Measurements from ENCODE around the gene PYGB.

The PYGB gene

DNA sequence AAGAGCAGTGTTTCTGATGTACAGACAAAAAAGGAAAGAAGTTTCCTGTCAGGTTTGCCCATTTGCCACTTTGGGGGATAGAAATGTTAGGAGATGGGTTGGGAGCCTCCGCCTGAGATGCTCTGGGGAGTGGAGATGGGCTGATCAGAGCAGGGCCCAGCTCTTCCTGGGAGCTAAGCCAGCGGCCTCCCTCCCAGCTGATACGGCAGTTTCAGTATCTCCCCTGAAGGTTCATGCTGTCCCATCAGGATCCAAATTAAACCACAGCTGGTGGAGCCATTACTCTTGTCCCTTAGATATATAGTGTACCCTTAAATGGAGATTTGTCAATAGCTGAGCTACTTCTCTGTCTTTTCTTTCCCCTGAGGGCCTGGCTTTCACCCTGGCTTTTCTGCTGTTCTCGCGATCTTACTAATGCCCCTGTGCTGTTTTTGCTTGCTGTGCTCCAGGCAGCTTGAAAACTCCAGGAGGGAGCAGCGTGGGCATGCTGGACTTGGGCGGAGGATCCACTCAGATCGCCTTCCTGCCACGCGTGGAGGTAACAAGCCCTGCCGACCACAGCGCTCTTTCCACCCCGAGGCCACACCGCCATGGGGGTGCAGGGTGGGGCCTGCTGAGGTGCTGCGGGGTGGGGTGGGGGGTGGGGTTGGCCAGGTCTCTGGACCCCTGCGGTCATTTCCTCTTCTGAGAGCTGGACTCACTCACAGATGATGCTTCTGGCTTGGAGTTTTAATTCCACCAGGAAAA lies 31.5 kb upstream of the PYGB start:
- no peak for DNase-seq (ENCODE audit: low read depth)

DNA sequence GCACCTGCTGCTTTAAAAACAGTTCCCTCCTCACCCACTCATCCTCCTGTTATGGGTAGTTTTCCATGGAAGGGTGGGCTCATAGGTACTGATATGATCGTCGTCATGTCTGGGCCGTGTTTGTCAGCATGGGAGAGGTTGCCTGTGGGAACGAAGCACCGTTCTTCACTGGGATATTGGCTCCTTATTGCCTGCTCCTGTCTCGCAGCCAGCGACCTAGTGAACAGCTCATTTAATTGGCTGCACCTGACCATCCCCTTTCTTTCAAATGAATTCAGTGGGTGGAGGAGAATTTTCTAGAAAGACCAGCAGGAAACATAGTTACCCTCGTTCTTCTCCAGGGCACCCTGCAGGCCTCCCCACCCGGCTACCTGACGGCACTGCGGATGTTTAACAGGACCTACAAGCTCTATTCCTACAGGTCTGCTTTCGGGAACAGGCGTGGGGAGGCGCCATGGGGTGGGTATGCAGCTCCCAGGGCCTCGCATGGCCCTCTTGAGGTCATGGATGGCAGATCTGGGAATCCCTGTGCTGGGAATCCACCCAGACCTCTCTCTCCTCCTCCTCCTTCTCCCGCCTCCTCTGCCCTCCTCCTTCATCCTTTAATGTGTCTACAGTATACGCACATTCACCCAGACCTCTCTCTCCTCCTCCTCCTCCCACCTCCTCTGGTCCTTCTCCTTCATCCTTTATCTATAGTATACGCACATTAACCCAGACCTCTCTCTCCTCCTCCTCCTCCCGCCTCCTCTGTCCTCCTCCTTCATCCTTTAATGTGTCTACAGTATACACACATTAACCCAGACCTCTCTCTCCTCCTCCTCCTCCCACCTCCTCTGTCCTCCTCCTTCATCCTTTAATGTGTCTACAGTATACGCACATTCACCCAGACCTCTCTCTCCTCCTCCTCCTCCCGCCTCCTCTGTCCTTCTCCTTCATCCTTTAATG lies 30.4 kb upstream of the PYGB start:
- no peak for DNase-seq (ENCODE audit: low read depth)

DNA sequence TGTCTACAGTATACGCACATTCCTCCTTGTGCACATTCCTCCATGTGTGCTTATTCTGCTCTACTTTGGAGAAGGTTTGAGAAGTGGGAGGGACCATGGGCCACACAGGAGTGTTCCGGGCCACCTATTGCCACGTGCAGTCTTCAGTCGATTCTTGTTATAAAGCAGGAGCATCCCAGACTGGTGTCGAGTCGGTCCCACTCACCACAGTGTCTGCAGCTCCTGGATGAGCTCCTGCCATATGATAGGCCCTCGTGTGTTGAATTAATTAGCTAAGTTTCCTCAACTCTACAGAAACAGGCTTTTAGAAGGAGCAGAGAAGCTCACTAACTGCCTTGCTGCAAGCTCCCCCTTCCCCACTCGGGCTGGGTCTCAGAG lies 29.8 kb upstream of the PYGB start:
- DNase-seq (ENCODE audit: low read depth), result no peak

- no peak for DNase-seq (ENCODE audit: low read depth)
These were observed 29.4 kb upstream of the PYGB start for GRCh38 chr20:25218492-25218891.

DNA sequence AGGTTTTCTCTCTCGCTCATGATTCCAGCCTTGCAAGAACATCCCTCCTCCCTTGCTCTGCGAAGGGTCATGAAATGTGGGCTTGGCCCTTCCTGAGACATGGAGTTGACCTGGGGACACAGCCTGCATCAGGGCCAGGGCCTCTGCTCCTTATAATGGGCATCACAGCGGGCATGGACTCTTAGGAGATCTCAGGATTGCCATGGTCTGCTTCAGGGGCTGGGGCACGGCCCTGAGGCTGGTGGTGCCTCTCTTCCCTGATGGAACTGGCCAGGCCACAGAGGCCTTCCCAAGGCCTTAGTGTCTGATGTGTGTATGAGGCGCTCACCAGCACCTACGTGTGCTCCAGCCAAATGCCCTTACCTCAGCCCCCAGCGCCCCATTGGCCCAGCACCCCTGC lies 28.5 kb upstream of the PYGB start:
- DNase-seq (ENCODE audit: low read depth), result no peak

DNA sequence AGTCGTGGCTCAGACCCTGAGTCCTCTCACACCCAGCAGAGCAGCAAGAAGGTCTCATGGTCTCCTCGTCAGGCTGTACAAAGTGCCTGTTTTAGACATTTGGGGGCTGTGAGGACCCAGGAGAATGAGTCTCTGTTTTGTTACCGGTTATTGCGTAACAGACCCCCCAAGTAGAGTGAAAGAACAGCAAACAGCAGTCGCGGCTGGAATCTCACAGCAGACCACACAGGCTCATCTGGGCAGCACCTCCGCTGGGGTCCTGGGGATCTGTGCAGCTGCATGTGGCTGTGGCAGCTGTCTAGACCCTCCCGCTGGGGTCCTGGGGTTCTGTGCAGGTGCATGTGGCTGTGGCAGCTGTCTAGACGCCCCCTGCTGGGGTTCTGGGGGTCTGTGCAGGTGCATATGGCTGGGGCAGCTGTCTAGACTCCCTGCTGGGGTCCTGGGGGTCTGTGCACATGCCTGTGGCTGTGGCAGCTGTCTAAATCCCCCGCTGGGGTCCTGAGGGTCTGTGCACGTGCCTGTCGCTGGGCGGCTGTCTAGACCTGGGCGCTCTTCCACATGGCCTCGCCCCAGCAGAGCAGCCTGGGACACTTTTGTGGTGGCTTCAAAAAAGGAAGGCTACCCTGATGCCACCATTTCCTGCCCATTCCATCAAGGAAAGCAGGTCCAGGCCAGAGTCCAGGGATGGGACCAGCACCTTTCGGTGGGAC lies 27.7 kb upstream of the PYGB start:
- DNase-seq (ENCODE audit: low read depth), result no peak

DNA sequence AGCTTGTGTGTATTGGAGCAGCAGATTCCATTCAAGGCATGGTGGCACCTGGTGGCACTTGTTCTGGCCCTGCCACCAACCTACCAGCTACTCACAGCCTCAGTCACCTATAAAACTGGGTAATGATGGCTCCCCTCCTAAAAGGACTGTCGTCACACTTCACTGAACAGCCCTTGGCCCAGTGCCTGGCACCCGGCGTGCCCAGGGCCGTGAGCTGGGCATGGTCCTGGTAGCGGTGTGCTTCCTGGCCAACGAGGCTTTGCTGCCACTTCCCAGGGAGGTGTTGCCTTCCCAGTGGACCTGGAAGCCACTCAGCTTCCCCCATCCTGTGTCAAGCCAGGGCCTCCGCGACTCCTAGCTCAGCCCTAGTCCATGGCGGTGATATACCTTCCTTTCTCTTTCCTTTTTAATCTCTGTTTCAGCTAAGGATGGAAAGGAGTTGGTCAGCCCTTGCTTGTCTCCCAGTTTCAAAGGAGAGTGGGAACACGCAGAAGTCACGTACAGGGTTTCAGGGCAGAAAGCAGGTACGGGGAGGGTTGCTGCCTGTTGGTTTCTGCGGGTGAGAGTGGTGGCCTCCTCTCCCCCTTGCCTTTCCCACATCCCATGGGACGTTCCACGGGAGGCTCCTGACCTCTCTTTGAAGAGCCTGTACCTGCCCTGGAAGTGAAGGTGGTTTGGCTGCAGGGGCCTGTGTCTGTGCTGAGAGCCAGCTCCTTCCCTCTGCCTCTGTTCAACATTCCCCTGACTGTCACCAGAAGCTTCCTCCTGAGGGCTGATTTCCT lies 26.9 kb upstream of the PYGB start:
- DNase-seq (ENCODE audit: low read depth), result no peak

DNA sequence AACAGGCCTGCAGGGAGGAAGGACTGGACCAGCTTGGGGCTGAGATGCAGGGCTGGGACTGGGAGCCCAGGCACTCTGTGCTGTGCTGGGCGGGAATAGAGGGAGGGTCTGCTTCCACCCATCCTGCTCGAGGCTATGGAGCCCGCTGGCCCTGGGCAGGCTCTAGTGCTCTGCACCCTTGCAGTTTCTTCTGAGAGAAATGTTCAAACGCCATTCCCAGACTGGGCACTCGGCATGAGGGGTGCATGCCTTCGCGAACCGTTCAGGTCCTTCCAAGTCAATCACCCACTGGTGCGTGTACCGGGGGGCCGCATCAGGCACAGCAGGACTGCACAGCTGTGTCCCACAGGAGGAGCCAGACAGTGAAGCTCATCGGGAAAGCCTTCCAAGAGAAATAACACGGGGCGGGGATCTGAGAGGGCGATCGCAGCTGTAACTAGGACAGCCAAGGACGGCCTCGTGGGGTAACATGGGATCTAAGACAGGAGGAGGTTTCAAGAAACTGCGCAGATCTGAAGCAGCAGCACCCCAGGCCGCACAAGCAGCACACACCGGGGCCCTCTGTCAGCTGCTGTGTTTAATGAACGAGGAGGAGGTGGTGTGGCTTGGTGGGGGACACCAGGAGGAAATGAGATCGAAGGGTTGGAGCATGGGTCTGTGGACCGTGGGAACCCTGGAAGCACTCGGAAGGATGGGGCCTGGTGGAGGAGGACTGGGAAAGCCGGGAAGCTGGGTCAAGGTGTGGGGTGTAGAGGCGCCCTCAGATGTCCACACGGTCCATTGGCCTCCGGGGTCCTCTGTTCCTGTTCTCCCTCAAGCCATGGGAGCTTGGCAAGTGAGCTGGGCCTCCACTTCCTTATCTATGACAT lies 26.1 kb upstream of the PYGB start:
- DNase-seq (ENCODE audit: low read depth), result no peak

DNA sequence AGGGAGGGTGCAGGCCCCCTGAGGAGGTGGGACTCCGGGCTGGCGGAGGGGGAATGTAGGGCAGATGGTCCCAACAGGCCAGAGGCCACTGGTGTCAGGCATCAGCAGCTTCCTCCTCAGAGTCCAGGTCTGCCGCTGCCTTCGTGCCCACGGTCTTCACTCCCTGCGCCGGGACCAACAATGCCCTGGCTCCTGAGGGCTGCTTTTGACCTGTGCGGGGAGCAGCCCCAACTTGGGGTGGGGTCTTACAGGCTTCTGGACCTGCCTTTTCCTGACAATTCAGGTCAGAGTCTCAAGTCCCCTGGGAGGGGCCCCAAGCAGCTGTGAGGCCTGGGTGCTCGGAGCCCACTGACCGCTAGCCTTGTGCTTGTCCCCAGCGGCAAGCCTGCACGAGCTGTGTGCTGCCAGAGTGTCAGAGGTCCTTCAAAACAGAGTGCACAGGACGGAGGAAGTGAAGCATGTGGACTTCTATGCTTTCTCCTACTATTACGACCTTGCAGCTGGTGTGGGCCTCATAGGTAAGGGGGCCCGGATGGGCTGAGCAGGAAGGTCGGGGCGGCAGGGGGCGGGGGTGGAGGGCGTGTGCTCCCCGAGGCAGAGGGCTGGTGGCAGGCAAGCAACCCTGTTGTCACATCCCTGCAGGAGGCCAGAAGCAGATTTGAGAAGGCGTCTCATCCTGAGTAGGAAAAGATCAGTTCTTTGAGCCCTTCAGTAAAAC lies 25.3 kb upstream of the PYGB start:
- no peak for DNase-seq (ENCODE audit: low read depth)

DNA sequence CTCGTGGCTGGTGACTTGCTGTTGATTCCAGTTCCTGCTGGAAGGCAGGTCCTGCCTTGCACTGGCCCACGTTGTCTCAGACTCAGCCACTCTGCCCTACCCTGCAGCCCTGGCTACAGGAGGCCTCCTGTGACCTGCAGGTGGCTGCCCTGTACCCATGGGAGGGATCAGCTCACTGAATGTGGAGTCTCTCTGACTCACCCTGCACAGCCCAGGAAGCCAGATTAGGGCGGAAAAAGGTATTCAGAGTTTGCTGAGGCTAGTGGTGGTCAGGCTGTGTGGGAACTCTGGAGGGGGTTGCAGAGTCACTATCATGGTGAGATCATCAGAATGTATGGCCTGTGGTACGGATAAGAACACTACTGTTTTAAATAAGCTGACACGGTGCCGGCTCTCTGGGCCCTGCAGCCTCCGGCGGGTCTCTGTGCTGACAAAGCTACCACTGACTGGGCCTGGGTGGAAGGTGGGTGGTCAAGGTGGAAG lies 24.7 kb upstream of the PYGB start:
- peak; percentile 96 for DNase-seq (ENCODE audit: low read depth)

DNA sequence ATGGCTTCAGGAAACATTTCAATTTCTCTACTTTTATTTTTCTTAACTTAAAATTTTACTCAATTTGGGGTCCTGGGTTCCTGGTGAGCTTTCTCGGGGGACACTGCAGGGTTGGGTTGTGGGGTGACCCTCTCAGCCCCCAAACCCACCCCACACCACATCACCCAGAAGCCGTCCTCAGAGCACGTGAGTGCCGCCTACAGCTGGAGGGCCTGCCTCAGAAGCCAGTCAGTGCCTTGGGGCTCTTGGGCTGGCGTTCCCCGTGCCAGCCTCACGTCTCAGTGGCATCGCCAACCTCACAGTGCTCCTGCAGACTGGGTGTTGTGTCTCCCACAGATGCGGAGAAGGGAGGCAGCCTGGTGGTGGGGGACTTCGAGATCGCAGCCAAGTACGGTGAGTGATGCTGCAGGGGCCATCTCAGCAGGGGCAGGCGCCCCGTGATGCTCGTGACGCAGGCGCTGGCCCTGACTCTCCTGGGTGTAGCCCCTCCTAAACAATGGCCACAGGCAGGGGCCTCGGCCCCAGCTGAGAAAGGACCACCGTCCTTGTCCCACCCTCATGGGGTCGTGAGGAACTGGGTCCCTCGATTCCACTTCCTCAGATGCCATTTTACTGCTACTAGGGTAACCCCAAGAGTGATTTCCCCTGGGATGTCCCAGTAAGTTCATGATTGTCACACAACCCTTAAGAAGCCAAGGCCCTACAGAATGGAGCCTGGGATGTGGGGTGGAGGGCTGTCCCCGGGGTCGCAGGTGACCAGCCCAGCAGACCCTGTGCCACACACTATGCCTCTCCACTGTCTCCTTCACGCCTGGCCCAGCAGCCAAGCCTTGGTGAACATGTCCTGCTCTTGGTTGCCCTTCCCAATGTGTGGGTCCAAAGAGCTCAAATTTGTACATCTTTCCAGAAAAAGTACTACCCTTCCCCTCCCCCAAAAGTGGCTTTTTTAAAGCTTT lies 23.8 kb upstream of the PYGB start:
- DNase-seq (ENCODE audit: low read depth), result no peak

DNA sequence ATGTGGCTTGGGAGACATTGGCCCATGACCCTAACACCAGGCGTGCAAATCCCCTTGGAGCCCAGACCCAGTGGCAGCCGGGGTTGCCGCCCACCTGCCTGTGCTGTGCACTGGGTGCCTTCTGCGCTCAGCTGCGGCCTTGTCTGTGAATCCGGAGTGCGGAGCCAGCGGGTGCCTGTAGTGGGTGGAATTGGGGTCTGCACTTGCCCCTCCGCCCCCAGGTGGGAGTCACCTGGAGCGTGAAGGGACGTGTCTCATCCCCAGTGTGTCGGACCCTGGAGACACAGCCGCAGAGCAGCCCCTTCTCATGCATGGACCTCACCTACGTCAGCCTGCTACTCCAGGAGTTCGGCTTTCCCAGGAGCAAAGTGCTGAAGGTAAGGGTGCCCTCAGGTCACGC lies 22.9 kb upstream of the PYGB start:
- no peak for DNase-seq (ENCODE audit: low read depth)

- DNase-seq (ENCODE audit: low read depth), result no peak
These were observed 22.0 kb upstream of the PYGB start for GRCh38 chr20:25225642-25226432.

- no peak for DNase-seq (ENCODE audit: low read depth)
These were observed 21.2 kb upstream of the PYGB start for GRCh38 chr20:25226433-25227316.

DNA sequence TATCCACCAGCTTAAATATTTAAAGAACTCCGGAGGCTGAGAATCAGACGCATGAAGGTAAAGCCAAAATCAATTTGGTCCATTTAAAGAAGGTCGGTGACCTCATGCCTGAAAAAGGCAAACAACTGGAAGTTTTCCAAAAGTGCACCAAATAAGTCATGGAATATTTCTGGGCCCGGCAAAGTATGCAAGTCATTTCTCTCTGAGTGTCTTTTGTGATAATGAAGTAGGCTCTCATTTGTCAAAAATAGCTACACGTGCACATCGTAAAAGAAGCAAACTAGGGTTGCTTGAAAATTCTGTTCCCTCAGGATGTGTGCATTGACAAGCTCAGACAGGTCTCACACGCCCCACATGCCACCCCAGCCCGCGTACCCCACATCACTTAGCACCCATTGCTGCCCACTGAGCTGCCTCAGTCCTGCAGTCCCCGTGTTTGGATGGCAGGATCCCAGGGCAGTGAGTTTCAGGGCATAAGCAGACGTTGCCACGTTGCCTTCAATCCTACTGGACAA lies 20.5 kb upstream of the PYGB start:
- DNase-seq (ENCODE audit: low read depth), result peak; percentile 37

DNA sequence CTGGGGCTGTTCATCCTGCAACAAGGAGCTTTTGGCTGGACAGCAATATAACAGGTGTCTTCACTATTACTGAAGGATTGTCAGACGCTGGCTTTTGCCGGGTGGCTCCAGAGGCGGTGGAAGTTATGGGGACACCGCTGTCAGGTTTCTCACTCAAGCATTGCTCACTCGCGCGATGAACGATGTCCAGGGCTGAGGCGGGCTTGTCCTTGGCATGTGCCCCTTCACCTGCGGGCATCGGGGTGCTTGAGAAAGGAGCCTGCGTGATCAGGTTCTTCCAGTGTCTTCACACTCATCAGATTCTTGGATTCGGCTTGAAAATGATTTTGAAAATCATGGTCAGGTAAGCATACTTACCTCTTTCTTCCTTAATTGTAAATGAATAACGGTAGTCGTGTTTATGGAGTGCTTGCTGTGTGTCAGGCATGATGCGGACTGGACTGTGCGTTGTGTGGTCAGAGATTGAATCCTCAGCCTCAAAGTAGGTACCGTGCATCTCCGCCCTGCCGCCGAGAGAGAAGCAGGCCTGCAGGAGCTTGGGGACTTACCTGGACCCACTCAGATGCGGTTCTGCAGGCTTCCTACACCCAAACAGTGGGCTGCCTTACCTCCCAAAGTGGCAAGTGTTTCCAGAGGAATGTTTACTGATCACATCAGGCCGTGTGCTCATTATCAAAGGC lies 18.3 kb upstream of the PYGB start:
- DNase-seq (ENCODE audit: low read depth), result no peak
